RPMI8226 (cell line): ENCODE measurements around the gene TFPT.

ENCODE experiments used
- DNase-seq: peaks from one replicate; pipeline ENCODE4 v3.0.0-alpha.2; 2015

TFPT gene

GRCh38 chr19:54115109-54116063 lies at the start of gene TFPT, which contains the start of gene PRPF31:
TSS of gene TFPT (minus strand) at chr19:54115657. CDS start at chr19:54115269, 388 bp downstream.
TSS of gene PRPF31 (plus strand) at chr19:54115754. CDS start at chr19:54118279, 2,525 bp downstream.
- DNase-seq, result peak; percentile 99

GRCh38 chr19:54165222-54165621 lies 49.8 kb upstream of the TFPT start:
- DNase-seq, result no peak

- DNase-seq, result peak; percentile 30
These were observed 49.1 kb upstream of the TFPT start for GRCh38 chr19:54164369-54165068.

- no peak for DNase-seq
These were observed 47.4 kb upstream of the TFPT start for GRCh38 chr19:54162884-54163283.

- peak; percentile 94 for DNase-seq
These were observed 46.9 kb upstream of the TFPT start for GRCh38 chr19:54162241-54162805.

- no peak for DNase-seq
These were observed 45.4 kb upstream of the TFPT start for GRCh38 chr19:54160854-54161253.

- DNase-seq, result no peak
These were observed 44.8 kb upstream of the TFPT start for GRCh38 chr19:54160182-54160811.

- peak; percentile 100 for DNase-seq
These were observed 44.1 kb upstream of the TFPT start, which contains the start of gene LENG1 for GRCh38 chr19:54159352-54160181. TSS of gene LENG1 (minus strand) at chr19:54159721. CDS start at chr19:54159695, 26 bp downstream.

GRCh38 chr19:54158812-54159351 lies 43.4 kb upstream of the TFPT start:
- DNase-seq, result peak; percentile 63

- DNase-seq, result no peak
These were observed 41.5 kb upstream of the TFPT start for GRCh38 chr19:54156953-54157352.

- DNase-seq, result no peak
These were observed 41.0 kb upstream of the TFPT start for GRCh38 chr19:54156490-54156889.

- DNase-seq, result no peak
These were observed 40.2 kb upstream of the TFPT start for GRCh38 chr19:54155694-54156093.

GRCh38 chr19:54154603-54155345 lies 39.3 kb upstream of the TFPT start:
- no peak for DNase-seq

- no peak for DNase-seq
These were observed 38.4 kb upstream of the TFPT start for GRCh38 chr19:54153731-54154326.

- DNase-seq, result no peak
These were observed 37.5 kb upstream of the TFPT start for GRCh38 chr19:54152878-54153524.

GRCh38 chr19:54152267-54152666 lies 36.8 kb upstream of the TFPT start:
- DNase-seq, result no peak

GRCh38 chr19:54151362-54152035 lies 36.0 kb upstream of the TFPT start:
- no peak for DNase-seq

- DNase-seq, result no peak
These were observed 33.8 kb upstream of the TFPT start for GRCh38 chr19:54149021-54149812.
